WTC11 (cell line): ENCODE measurements around the gene GLT1D1. TPM values are rescaled to one million over a fixed set of nuclear protein-coding genes. Genes with fewer than 3 reads are reported as not detected.

Experiments used
- ATAC-seq: fragments of 200-7000 bp; cut with Tn5 transposase; 2 replicates; pipeline ENCODE4 v1.10.0; 2021; ENCODE audit warnings: mild to moderate bottlenecking, moderate library complexity
- CTCF ChIA-PET: fragments of 300-600 bp; sonication (Branson Sonifier 250); formaldehyde crosslinking; loops from one replicate; lab custom pipeline; 2021; ENCODE audit warnings: antibody characterized with exemption; lab: Charles Lee
- POLR2A ChIA-PET: fragments of 350-600 bp; sonication (Branson Sonifier 250); formaldehyde crosslinking; loops from one replicate; lab custom pipeline; 2021; ENCODE audit warnings: antibody characterized with exemption; lab: Charles Lee
- DNase-seq: peaks from one replicate; pipeline ENCODE4 v3.0.0; 2021; ENCODE audit warnings: low spot score
- H3K27ac Mint-ChIP-seq: 2 replicates; pipeline ENCODE4 v1.8.0; 2021; ENCODE audit warnings: mixed read lengths
- H3K27me3 Mint-ChIP-seq: 2 replicates; pipeline ENCODE4 v1.8.0; 2021; ENCODE audit warnings: low read depth, mild to moderate bottlenecking, moderate library complexity, mixed read lengths
- H3K36me3 Mint-ChIP-seq: 2 replicates; pipeline ENCODE4 v1.8.0; 2021; ENCODE audit warnings: mixed read lengths
- H3K4me1 Mint-ChIP-seq: 2 replicates; pipeline ENCODE4 v1.8.0; 2022; ENCODE audit warnings: mixed read lengths
- H3K4me3 Mint-ChIP-seq: 2 replicates; pipeline ENCODE4 v1.8.0; 2021; ENCODE audit warnings: mild to moderate bottlenecking, moderate library complexity, mixed read lengths
- H3K9me3 Mint-ChIP-seq: 2 replicates; pipeline ENCODE4 v1.8.0; 2021; ENCODE audit warnings: mixed read lengths
- ATF1 ChIP-seq: sonication (generic); formaldehyde crosslinking; IDR thresholded peaks from 2 replicates; pipeline ENCODE4 v1.8.1; 2023; ENCODE audit warnings: mild to moderate bottlenecking, moderate library complexity, missing genetic modification reagents
- GRHL2 ChIP-seq: fragments of 250-450 bp; sonication (Bioruptor Pico); IDR thresholded peaks from 2 replicates; pipeline ENCODE4 v1.8.0; 2022; ENCODE audit warnings: mild to moderate bottlenecking, moderate library complexity; ENCODE audit not compliant: insufficient replicate concordance, severe bottlenecking
- IRF2 ChIP-seq: sonication (generic); formaldehyde crosslinking; IDR thresholded peaks from 2 replicates; pipeline ENCODE4 v1.8.0; 2022; ENCODE audit warnings: low read depth, missing genetic modification reagents, borderline replicate concordance
- KAT7 ChIP-seq: sonication (generic); formaldehyde crosslinking; IDR thresholded peaks from 2 replicates; pipeline ENCODE4 v1.8.1; 2023; ENCODE audit warnings: missing genetic modification reagents, mild to moderate bottlenecking, borderline replicate concordance
- MXD4 ChIP-seq: fragments of 250-450 bp; sonication (Bioruptor Pico); IDR thresholded peaks from 2 replicates; pipeline ENCODE4 v1.8.0; 2021; ENCODE audit warnings: mild to moderate bottlenecking, moderate library complexity, borderline replicate concordance
- NFATC4 ChIP-seq: fragments of 250-450 bp; sonication (Bioruptor Pico); IDR thresholded peaks from 2 replicates; pipeline ENCODE4 v1.9.0; 2021; ENCODE audit warnings: mild to moderate bottlenecking
- NR1H2 ChIP-seq: sonication (generic); formaldehyde crosslinking; IDR thresholded peaks from 2 replicates; pipeline ENCODE4 v1.9.0; 2021; ENCODE audit warnings: mild to moderate bottlenecking, moderate library complexity, missing genetic modification reagents
- SP1 ChIP-seq: sonication (generic); formaldehyde crosslinking; conservative IDR thresholded peaks from 2 replicates; pipeline ENCODE4 v1.8.1; 2022; ENCODE audit warnings: missing genetic modification reagents
- ZNF416 ChIP-seq: fragments of 250-450 bp; sonication (Bioruptor Pico); IDR thresholded peaks from 2 replicates; pipeline ENCODE4 v1.9.0; 2021; ENCODE audit warnings: mild to moderate bottlenecking, inconsistent platforms
- total RNA-seq: library from RNA; stranded (reverse); gene quantifications from 3 replicates; pipeline ENCODE4 v1.2.3, GENCODE V29; 2021
- TF ChIP-seq, protein P1 (sequence below): sonication (generic); formaldehyde crosslinking; IDR thresholded peaks from 2 replicates; pipeline ENCODE4 v1.8.1; 2022; ENCODE audit warnings: mild to moderate bottlenecking, missing genetic modification reagents, moderate library complexity, borderline replicate concordance
- TF ChIP-seq, protein P2 (sequence below): sonication (generic); formaldehyde crosslinking; IDR thresholded peaks from 2 replicates; pipeline ENCODE4 v1.8.1; 2022; ENCODE audit warnings: mild to moderate bottlenecking, moderate library complexity, missing genetic modification reagents
- TF ChIP-seq, protein P3 (sequence below): fragments of 250-450 bp; sonication (Bioruptor Pico); conservative IDR thresholded peaks from 2 replicates; pipeline ENCODE4 v1.9.0; 2021; ENCODE audit warnings: mild to moderate bottlenecking
- TF ChIP-seq, protein P4 (sequence below): fragments of 250-450 bp; sonication (Bioruptor Pico); IDR thresholded peaks from 2 replicates; pipeline ENCODE4 v2.1.2; 2022; ENCODE audit warnings: mild to moderate bottlenecking, moderate library complexity
- TF ChIP-seq, protein P5 (sequence below): sonication (generic); formaldehyde crosslinking; IDR thresholded peaks from 2 replicates; pipeline ENCODE4 v1.8.0; 2023; ENCODE audit warnings: mild to moderate bottlenecking, missing genetic modification reagents
- TF ChIP-seq, protein P6 (sequence below): fragments of 250-450 bp; sonication (Bioruptor Pico); IDR thresholded peaks from 2 replicates; pipeline ENCODE4 v1.9.0; 2021; ENCODE audit warnings: mild to moderate bottlenecking
- TF ChIP-seq, protein P7 (sequence below): fragments of 250-450 bp; sonication (Bioruptor Pico); IDR thresholded peaks from 2 replicates; pipeline ENCODE4 v1.9.0; 2021; ENCODE audit warnings: mild to moderate bottlenecking
- TF ChIP-seq, protein P8 (sequence below): sonication (generic); formaldehyde crosslinking; IDR thresholded peaks from 2 replicates; pipeline ENCODE4 v1.8.1; 2023; ENCODE audit warnings: mild to moderate bottlenecking, missing genetic modification reagents, moderate library complexity

The GLT1D1 gene
- total RNA-seq, 1 experiment from 2014 or later: 1.5 TPM

DNA sequence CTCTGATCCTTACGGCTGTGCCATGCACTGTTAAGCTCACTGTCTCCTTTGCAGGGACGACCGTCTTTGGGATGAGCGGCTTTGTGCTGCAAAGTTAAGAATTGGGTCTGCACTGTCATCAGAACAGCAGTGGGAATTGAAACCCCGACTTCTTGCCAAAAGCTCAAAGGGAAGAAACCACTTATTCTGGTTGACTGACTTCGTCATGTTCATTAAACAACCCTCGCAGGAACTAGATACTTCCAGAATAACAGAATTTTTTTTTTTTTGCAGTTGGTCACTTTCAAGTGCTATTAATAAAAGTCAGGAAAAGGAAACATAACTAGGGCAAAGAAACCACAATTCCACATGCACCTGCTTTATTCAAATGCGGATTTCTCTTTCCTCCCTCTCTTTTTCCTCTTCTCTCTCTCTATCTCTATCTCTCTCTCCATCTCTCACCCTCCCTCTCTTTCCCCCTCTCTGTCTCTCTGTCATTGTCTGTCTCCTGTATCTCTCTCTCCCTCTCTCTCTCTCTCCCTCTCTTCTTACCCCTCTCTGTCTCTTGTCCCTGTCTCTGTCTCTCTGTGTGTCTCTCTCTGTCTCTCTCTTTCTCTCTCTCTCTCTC lies 12.3 kb upstream of the GLT1D1 start:
- Mint-ChIP-seq H3K4me3 (no peak overlapping the region), H3K9me3 (peaks cover 34% of the 10 kb centered on the region)
- POLR2A ChIA-PET: no interaction called here

DNA sequence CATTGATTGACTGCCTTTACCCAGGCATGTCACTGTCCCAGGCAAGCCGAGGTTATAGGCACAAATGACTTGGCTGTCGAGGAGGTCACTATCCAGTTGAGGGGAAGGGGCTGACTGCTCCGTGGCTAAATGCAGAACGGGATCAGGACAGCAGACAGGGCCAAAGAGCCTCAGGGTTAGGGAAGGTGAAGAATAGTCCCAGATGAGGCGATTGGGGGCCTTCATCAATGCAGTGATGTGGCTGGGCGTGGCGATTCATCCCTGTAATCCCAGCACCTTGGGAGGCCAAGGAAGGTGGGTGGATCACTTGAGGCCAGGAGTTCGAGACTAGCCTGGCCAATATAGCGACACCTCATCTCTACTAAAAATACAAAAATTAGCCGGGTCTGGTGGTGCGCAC lies 10.7 kb upstream of the GLT1D1 start:
- H3K4me1 Mint-ChIP-seq: no peaks in the 10 kb centered on the region
- ChIA-PET POLR2A (no interaction called here), CTCF (no interaction called here)
- TF ChIP-seq NR1H2 (CRISPR knock-in tag) (no peak), ZNF416 (CRISPR knock-in tag) (no peak), KAT7 (CRISPR knock-in tag) (no peak), SP1 (CRISPR knock-in tag) (no peak), NFATC4 (CRISPR knock-in tag) (no peak), ATF1 (CRISPR knock-in tag) (no peak), MXD4 (CRISPR knock-in tag) (no peak)
- TF ChIP-seq, protein P1, sequence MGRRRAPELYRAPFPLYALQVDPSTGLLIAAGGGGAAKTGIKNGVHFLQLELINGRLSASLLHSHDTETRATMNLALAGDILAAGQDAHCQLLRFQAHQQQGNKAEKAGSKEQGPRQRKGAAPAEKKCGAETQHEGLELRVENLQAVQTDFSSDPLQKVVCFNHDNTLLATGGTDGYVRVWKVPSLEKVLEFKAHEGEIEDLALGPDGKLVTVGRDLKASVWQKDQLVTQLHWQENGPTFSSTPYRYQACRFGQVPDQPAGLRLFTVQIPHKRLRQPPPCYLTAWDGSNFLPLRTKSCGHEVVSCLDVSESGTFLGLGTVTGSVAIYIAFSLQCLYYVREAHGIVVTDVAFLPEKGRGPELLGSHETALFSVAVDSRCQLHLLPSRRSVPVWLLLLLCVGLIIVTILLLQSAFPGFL: no peak
- TF ChIP-seq, protein P2, sequence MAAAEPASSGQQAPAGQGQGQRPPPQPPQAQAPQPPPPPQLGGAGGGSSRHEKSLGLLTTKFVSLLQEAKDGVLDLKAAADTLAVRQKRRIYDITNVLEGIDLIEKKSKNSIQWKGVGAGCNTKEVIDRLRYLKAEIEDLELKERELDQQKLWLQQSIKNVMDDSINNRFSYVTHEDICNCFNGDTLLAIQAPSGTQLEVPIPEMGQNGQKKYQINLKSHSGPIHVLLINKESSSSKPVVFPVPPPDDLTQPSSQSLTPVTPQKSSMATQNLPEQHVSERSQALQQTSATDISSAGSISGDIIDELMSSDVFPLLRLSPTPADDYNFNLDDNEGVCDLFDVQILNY (CRISPR knock-in tag): no peak
- TF ChIP-seq, protein P3, sequence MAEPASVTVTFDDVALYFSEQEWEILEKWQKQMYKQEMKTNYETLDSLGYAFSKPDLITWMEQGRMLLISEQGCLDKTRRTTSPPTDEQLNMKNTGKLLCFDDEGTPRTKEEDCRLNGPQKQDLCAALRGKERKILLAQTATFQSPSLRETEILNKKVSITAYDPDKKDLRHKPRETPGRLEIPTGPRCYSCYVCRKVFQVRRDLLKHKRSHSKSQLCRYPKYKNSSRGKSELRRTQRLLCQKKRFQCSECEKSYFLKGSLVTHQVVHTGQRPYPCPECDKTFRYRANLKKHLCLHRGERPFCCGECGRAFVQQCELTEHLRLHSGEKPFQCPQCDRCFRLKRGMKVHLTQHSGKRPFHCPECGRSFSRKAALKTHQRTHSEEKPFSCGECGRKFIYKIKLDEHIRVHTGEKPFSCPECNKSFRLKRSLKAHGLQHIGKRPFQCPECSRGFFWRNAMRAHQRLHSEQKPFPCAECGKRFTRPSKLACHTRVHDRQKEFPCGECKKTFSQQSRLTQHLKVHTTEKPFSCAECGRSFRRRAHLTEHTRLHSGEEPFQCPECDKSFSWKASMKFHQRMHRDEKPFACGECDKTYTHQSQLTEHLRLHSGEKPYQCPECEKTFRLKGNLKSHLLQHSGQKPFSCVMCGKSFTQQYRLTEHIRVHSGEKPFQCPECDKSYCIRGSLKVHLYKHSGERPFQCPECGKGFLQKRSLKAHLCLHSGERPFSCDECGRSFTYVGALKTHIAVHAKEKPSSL: no peak
- TF ChIP-seq, protein P4, sequence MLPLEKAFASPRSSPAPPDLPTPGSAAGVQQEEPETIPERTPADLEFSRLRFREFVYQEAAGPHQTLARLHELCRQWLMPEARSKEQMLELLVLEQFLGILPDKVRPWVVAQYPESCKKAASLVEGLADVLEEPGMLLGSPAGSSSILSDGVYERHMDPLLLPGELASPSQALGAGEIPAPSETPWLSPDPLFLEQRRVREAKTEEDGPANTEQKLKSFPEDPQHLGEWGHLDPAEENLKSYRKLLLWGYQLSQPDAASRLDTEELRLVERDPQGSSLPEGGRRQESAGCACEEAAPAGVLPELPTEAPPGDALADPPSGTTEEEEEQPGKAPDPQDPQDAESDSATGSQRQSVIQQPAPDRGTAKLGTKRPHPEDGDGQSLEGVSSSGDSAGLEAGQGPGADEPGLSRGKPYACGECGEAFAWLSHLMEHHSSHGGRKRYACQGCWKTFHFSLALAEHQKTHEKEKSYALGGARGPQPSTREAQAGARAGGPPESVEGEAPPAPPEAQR (CRISPR knock-in tag): no peak
- TF ChIP-seq, protein P5, sequence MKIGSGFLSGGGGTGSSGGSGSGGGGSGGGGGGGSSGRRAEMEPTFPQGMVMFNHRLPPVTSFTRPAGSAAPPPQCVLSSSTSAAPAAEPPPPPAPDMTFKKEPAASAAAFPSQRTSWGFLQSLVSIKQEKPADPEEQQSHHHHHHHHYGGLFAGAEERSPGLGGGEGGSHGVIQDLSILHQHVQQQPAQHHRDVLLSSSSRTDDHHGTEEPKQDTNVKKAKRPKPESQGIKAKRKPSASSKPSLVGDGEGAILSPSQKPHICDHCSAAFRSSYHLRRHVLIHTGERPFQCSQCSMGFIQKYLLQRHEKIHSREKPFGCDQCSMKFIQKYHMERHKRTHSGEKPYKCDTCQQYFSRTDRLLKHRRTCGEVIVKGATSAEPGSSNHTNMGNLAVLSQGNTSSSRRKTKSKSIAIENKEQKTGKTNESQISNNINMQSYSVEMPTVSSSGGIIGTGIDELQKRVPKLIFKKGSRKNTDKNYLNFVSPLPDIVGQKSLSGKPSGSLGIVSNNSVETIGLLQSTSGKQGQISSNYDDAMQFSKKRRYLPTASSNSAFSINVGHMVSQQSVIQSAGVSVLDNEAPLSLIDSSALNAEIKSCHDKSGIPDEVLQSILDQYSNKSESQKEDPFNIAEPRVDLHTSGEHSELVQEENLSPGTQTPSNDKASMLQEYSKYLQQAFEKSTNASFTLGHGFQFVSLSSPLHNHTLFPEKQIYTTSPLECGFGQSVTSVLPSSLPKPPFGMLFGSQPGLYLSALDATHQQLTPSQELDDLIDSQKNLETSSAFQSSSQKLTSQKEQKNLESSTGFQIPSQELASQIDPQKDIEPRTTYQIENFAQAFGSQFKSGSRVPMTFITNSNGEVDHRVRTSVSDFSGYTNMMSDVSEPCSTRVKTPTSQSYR: no peak
- TF ChIP-seq, protein P6, sequence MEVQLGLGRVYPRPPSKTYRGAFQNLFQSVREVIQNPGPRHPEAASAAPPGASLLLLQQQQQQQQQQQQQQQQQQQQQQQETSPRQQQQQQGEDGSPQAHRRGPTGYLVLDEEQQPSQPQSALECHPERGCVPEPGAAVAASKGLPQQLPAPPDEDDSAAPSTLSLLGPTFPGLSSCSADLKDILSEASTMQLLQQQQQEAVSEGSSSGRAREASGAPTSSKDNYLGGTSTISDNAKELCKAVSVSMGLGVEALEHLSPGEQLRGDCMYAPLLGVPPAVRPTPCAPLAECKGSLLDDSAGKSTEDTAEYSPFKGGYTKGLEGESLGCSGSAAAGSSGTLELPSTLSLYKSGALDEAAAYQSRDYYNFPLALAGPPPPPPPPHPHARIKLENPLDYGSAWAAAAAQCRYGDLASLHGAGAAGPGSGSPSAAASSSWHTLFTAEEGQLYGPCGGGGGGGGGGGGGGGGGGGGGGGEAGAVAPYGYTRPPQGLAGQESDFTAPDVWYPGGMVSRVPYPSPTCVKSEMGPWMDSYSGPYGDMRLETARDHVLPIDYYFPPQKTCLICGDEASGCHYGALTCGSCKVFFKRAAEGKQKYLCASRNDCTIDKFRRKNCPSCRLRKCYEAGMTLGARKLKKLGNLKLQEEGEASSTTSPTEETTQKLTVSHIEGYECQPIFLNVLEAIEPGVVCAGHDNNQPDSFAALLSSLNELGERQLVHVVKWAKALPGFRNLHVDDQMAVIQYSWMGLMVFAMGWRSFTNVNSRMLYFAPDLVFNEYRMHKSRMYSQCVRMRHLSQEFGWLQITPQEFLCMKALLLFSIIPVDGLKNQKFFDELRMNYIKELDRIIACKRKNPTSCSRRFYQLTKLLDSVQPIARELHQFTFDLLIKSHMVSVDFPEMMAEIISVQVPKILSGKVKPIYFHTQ (CRISPR knock-in tag): no peak
- TF ChIP-seq, protein P7, sequence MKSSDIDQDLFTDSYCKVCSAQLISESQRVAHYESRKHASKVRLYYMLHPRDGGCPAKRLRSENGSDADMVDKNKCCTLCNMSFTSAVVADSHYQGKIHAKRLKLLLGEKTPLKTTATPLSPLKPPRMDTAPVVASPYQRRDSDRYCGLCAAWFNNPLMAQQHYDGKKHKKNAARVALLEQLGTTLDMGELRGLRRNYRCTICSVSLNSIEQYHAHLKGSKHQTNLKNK (CRISPR knock-in tag): no peak
- TF ChIP-seq, protein P8, sequence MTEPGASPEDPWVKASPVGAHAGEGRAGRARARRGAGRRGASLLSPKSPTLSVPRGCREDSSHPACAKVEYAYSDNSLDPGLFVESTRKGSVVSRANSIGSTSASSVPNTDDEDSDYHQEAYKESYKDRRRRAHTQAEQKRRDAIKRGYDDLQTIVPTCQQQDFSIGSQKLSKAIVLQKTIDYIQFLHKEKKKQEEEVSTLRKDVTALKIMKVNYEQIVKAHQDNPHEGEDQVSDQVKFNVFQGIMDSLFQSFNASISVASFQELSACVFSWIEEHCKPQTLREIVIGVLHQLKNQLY (CRISPR knock-in tag): no peak
- DNase-seq (no peak), ATAC-seq (no peak)
- H3K4me3 Mint-ChIP-seq: no peak overlapping the region
- no peak overlapping the region for H3K27ac Mint-ChIP-seq
- peaks cover 28% of the 10 kb centered on the region for H3K9me3 Mint-ChIP-seq
- peaks cover 21% of the 10 kb centered on the region for H3K36me3 Mint-ChIP-seq
- peaks cover 3% of the 10 kb centered on the region; the same call in 1 of the 2 replicates for H3K27me3 Mint-ChIP-seq

More for the DNA sequence above, 12.3 kb upstream of the GLT1D1 start:
- H3K36me3 Mint-ChIP-seq: peaks cover 27% of the 10 kb centered on the region
- DNase-seq (no peak), ATAC-seq (no peak)
- CTCF ChIA-PET: no interaction called here
- H3K4me1 Mint-ChIP-seq: no peaks in the 10 kb centered on the region
- H3K27ac Mint-ChIP-seq: no peak overlapping the region
- TF ChIP-seq MXD4 (CRISPR knock-in tag) (no peak), IRF2 (no peak), GRHL2 (CRISPR knock-in tag) (no peak)
- peaks cover 7% of the 10 kb centered on the region for H3K27me3 Mint-ChIP-seq
